BLaER1 treated with 17β-estradiol and CSF1 and Interleukin-3, amounts not matched to agents 10 nM and 100 nM (cell line): ENCODE measurements around the gene ZFTA.

Experiments
- H3K27ac ChIP-seq, 11 experiments: shearing (Covaris generic); formaldehyde crosslinking; 2 replicates each; pipeline ENCODE4 v1.8.1; 2022
- H3K27me3 ChIP-seq, 11 experiments: shearing (Covaris generic); formaldehyde crosslinking; 2 replicates each; pipeline ENCODE4 v1.8.1; 2022
- H3K36me3 ChIP-seq, 11 experiments: shearing (Covaris generic); formaldehyde crosslinking; 2 replicates each; pipeline ENCODE4 v1.8.1; 2022
- H3K4me1 ChIP-seq, 10 experiments: shearing (Covaris generic); formaldehyde crosslinking; 2 replicates each; pipeline ENCODE4 v1.8.1; 2022
- H3K4me2 ChIP-seq, 11 experiments: shearing (Covaris generic); formaldehyde crosslinking; 2 replicates each; pipeline ENCODE4 v1.8.1; 2022
- H3K4me3 ChIP-seq, 10 experiments: shearing (Covaris generic); formaldehyde crosslinking; 2 replicates each; pipeline ENCODE4 v1.8.1; 2022
- H3K9ac ChIP-seq, 11 experiments: shearing (Covaris generic); formaldehyde crosslinking; 2 replicates each; pipeline ENCODE4 v1.8.1; 2022
- H3K9me3 ChIP-seq, 11 experiments: shearing (Covaris generic); formaldehyde crosslinking; replicated peaks in 1 of 11; 2 replicates each; pipeline ENCODE4 v1.8.1; 2022
- H4K20me1 ChIP-seq, 11 experiments: shearing (Covaris generic); formaldehyde crosslinking; 2 replicates each; pipeline ENCODE4 v1.8.1; 2022
- Cebpa-rat ChIP-seq, 11 experiments: shearing (Covaris generic); IDR thresholded peaks; 2 replicates each; pipeline ENCODE4 v1.8.1; 2022

Gene ZFTA

GRCh38 chr11:63720611-63721010, 48.0 kb downstream of the ZFTA start:
- peaks cover 12 to 47% (median 27%) of the 10 kb centered on the region in 11 experiments; a peak in 20 of 22 replicates for H3K36me3 ChIP-seq
- peaks cover 0 to 4% (median 0%) of the 10 kb centered on the region in 10 experiments; a peak in 1 of 20 replicates for H3K4me1 ChIP-seq
- no peaks in the 10 kb centered on the region for H3K27me3 ChIP-seq
- H3K9me3 ChIP-seq = no peaks in the 10 kb centered on the region
- H3K9ac ChIP-seq = no peak overlapping the region
- no peak overlapping the region for H3K4me2 ChIP-seq
- TF ChIP-seq Cebpa-rat (IDR thresholded peaks at IDR 0.05) = no peak
- no peak overlapping the region for H3K4me3 ChIP-seq
- no peak overlapping the region for H3K27ac ChIP-seq
- H4K20me1 ChIP-seq = peaks cover 20 to 100% (median 45%) of the 10 kb centered on the region in 11 experiments; a peak in 17 of 22 replicates

GRCh38 chr11:63719987-63720386, 48.6 kb downstream of the ZFTA start:
- Histone ChIP-seq H3K4me3 (no peak overlapping the region), H3K4me2 (no peak overlapping the region), H4K20me1 (peaks cover 25 to 100% (median 51%) of the 10 kb centered on the region in 11 experiments; a peak in 18 of 22 replicates), H3K9me3 (no peaks in the 10 kb centered on the region), H3K27ac (no peak overlapping the region), H3K36me3 (peaks cover 19 to 53% (median 33%) of the 10 kb centered on the region in 11 experiments; a peak in 20 of 22 replicates), H3K27me3 (no peaks in the 10 kb centered on the region), H3K9ac (no peak overlapping the region), H3K4me1 (no peaks in the 10 kb centered on the region; a peak in 1 of 20 replicates)
- TF ChIP-seq Cebpa-rat (IDR thresholded peaks at IDR 0.05) = no peak

DNA sequence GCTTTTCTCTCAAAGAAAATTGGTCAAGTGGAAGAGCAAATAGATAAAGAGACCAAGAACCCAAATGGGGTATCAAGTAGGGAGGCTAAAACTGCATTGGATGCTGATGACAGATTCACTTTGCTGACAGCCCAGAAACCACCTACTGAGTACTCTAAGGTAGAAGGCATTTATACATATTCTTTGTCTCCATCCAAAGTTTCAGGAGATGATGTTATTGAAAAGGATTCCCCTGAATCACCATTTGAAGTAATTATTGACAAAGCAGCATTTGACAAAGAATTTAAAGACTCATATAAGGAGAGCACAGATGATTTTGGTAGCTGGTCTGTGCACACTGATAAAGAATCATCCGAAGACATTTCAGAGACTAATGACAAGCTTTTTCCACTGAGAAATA, 49.6 kb downstream of the ZFTA start:
- no peak for TF ChIP-seq Cebpa-rat (IDR thresholded peaks at IDR 0.05)
- Histone ChIP-seq H3K4me3 (no peak overlapping the region), H3K27ac (no peak overlapping the region), H3K36me3 (peaks cover 19 to 63% (median 40%) of the 10 kb centered on the region in 11 experiments; a peak in 20 of 22 replicates), H3K9ac (no peak overlapping the region), H4K20me1 (peaks cover 33 to 100% (median 57%) of the 10 kb centered on the region in 11 experiments; a peak in 19 of 22 replicates), H3K4me2 (no peak overlapping the region), H3K4me1 (no peaks in the 10 kb centered on the region), H3K27me3 (no peaks in the 10 kb centered on the region), H3K9me3 (no peaks in the 10 kb centered on the region)
